ENCODE results near the gene DTD1. TPM values are rescaled to one million over a fixed set of nuclear protein-coding genes. Genes with fewer than 3 reads are reported as not detected.

The DTD1 gene
- total RNA-seq, 1 donor from 2014 or later, result 38.1 TPM

- H3K36me3 ChIP-seq (ENCODE audit: insufficient read depth, low read length), result no peaks in the 10 kb centered on the region
- TF ChIP-seq EZH2 (IDR thresholded peaks at IDR 0.05; ENCODE audit: insufficient read depth, low read length) (no peak), CTCF (IDR thresholded peaks at IDR 0.05; ENCODE audit: insufficient read depth, low read depth, low read length) (no peak)
- no peaks in the 10 kb centered on the region for H3K27me3 ChIP-seq (ENCODE audit: insufficient read depth, low read length)
- H3K4me1 ChIP-seq (ENCODE audit: insufficient read depth, low read length), result no peaks in the 10 kb centered on the region
- no peak overlapping the region for H3K9ac ChIP-seq (ENCODE audit: low read length)
- H3K9me3 Mint-ChIP-seq (ENCODE audit: unreplicated experiment), result no peaks in the 10 kb centered on the region
- no peaks in the 10 kb centered on the region for H3K9me3 ChIP-seq (ENCODE audit: insufficient read depth, low read depth, low read length)
- H4K20me1 ChIP-seq (ENCODE audit: insufficient read depth, low read length), result no peaks in the 10 kb centered on the region
- no peak overlapping the region for H3K4me2 ChIP-seq (ENCODE audit: low read length)
- H3K27me3 Mint-ChIP-seq (ENCODE audit: low read depth, unreplicated experiment), result no peaks in the 10 kb centered on the region
- H3K4me3 Mint-ChIP-seq (ENCODE audit: unreplicated experiment), result no peak overlapping the region
- H2AFZ ChIP-seq (ENCODE audit: low read depth, low read length), result no peak overlapping the region
- no peaks in the 10 kb centered on the region for H3K36me3 Mint-ChIP-seq (ENCODE audit: low read depth, unreplicated experiment)
- no peak overlapping the region for H3K27ac Mint-ChIP-seq (ENCODE audit: unreplicated experiment)
- FAIRE-seq (no peak), DNase-seq (ENCODE audit: low read depth) (no peak)
- H3K4me3 ChIP-seq (ENCODE audit: insufficient read depth, low read depth, low read length), result no peak overlapping the region
- H3K27ac ChIP-seq (ENCODE audit: low read depth, low read length), result no peak overlapping the region
- no peaks in the 10 kb centered on the region for H3K4me1 Mint-ChIP-seq (ENCODE audit: low read depth, unreplicated experiment)
- no peaks in the 10 kb centered on the region for H3K79me2 ChIP-seq (ENCODE audit: insufficient read depth, low read length)
These were observed 111.0 kb downstream of the DTD1 start for GRCh38 chr20:18698735-18699380.

GRCh38 chr20:18701969-18702368, 114.1 kb downstream of the DTD1 start:
- H3K9ac ChIP-seq (ENCODE audit: low read length), result no peak overlapping the region
- H3K4me2 ChIP-seq (ENCODE audit: low read length), result no peak overlapping the region
- H3K4me1 ChIP-seq (ENCODE audit: insufficient read depth, low read length), result peaks cover 20% of the 10 kb centered on the region
- TF ChIP-seq EZH2 (IDR thresholded peaks at IDR 0.05; ENCODE audit: insufficient read depth, low read length) (no peak), CTCF (IDR thresholded peaks at IDR 0.05; ENCODE audit: insufficient read depth, low read depth, low read length) (no peak)
- no peaks in the 10 kb centered on the region for H4K20me1 ChIP-seq (ENCODE audit: insufficient read depth, low read length)
- Mint-ChIP-seq H3K4me3 (ENCODE audit: unreplicated experiment) (no peak overlapping the region), H3K27me3 (ENCODE audit: low read depth, unreplicated experiment) (no peaks in the 10 kb centered on the region), H3K27ac (ENCODE audit: unreplicated experiment) (no peak overlapping the region), H3K4me1 (ENCODE audit: low read depth, unreplicated experiment) (peaks cover 28% of the 10 kb centered on the region), H3K9me3 (ENCODE audit: unreplicated experiment) (no peaks in the 10 kb centered on the region), H3K36me3 (ENCODE audit: low read depth, unreplicated experiment) (no peaks in the 10 kb centered on the region)
- FAIRE-seq (no peak), DNase-seq (ENCODE audit: low read depth) (no peak)
- no peak overlapping the region for H3K4me3 ChIP-seq (ENCODE audit: insufficient read depth, low read depth, low read length)
- H3K9me3 ChIP-seq (ENCODE audit: insufficient read depth, low read depth, low read length), result no peaks in the 10 kb centered on the region
- no peaks in the 10 kb centered on the region for H3K36me3 ChIP-seq (ENCODE audit: insufficient read depth, low read length)
- no peaks in the 10 kb centered on the region for H3K27me3 ChIP-seq (ENCODE audit: insufficient read depth, low read length)
- H3K79me2 ChIP-seq (ENCODE audit: insufficient read depth, low read length), result peaks cover 2% of the 10 kb centered on the region
- no peak overlapping the region for H2AFZ ChIP-seq (ENCODE audit: low read depth, low read length)
- H3K27ac ChIP-seq (ENCODE audit: low read depth, low read length), result no peak overlapping the region

GRCh38 chr20:18702736-18703135, 114.9 kb downstream of the DTD1 start:
- peaks cover 35% of the 10 kb centered on the region for H3K4me1 Mint-ChIP-seq (ENCODE audit: low read depth, unreplicated experiment)
- no peak for DNase-seq (ENCODE audit: low read depth)
- no peak overlapping the region for H3K9ac ChIP-seq (ENCODE audit: low read length)
- no peak overlapping the region for H3K4me2 ChIP-seq (ENCODE audit: low read length)
- no peak overlapping the region for H2AFZ ChIP-seq (ENCODE audit: low read depth, low read length)
- H3K27me3 Mint-ChIP-seq (ENCODE audit: low read depth, unreplicated experiment), result no peaks in the 10 kb centered on the region
- no peaks in the 10 kb centered on the region for H4K20me1 ChIP-seq (ENCODE audit: insufficient read depth, low read length)
- peaks cover 5% of the 10 kb centered on the region for H3K79me2 ChIP-seq (ENCODE audit: insufficient read depth, low read length)
- no peak overlapping the region for H3K27ac Mint-ChIP-seq (ENCODE audit: unreplicated experiment)
- no peaks in the 10 kb centered on the region for H3K36me3 Mint-ChIP-seq (ENCODE audit: low read depth, unreplicated experiment)
- no peaks in the 10 kb centered on the region for H3K27me3 ChIP-seq (ENCODE audit: insufficient read depth, low read length)
- H3K4me3 ChIP-seq (ENCODE audit: insufficient read depth, low read depth, low read length), result no peak overlapping the region
- no peak for FAIRE-seq
- H3K27ac ChIP-seq (ENCODE audit: low read depth, low read length), result no peak overlapping the region
- no peak overlapping the region for H3K4me3 Mint-ChIP-seq (ENCODE audit: unreplicated experiment)
- TF ChIP-seq EZH2 (IDR thresholded peaks at IDR 0.05; ENCODE audit: insufficient read depth, low read length) (no peak), CTCF (IDR thresholded peaks at IDR 0.05; ENCODE audit: insufficient read depth, low read depth, low read length) (no peak)
- H3K9me3 Mint-ChIP-seq (ENCODE audit: unreplicated experiment), result no peaks in the 10 kb centered on the region
- H3K36me3 ChIP-seq (ENCODE audit: insufficient read depth, low read length), result no peaks in the 10 kb centered on the region
- no peaks in the 10 kb centered on the region for H3K9me3 ChIP-seq (ENCODE audit: insufficient read depth, low read depth, low read length)
- H3K4me1 ChIP-seq (ENCODE audit: insufficient read depth, low read length), result peaks cover 20% of the 10 kb centered on the region

Measured in astrocyte (in vitro differentiated cells and primary cell).